Body of pancreas (tissue), 4 donors: ENCODE results near the gene RIMKLB. TPM values are rescaled to one million over a fixed set of nuclear protein-coding genes. Genes with fewer than 3 reads are reported as not detected.
"Not testable (repeated sequence)": the region's sequence is repeated elsewhere in the genome, so short reads cannot be mapped to it uniquely, and the experiment has no call there.

Source experiments
- ATAC-seq: fragments of 150-250 bp; one replicate; pipeline ENCODE4 v1.9.1; 2016
- DNase-seq, 4 donors: peaks; one replicate each; pipeline ENCODE4 v3.0.0-alpha.2; 2019
- H3K27ac ChIP-seq, 4 donors: fragments of 200-600 bp; sonication (generic); 1 replicate in 3 of 4; 2 replicates in 1 of 4; pipeline versions ENCODE4 v1.5.1 to v1.6.1; 2016 to 2019; ENCODE audit warnings: mild to moderate bottlenecking in 1 of 4, mixed read lengths in 1 of 4, moderate library complexity in 1 of 4
- H3K27me3 ChIP-seq, 2 donors: fragments of 200-600 bp; sonication (generic); one replicate each; pipeline ENCODE4 v1.6.0; 2016; ENCODE audit warnings: mild to moderate bottlenecking in 1 of 2
- H3K36me3 ChIP-seq, 2 donors: fragments of 200-600 bp; sonication (generic); replicated peaks in 1 of 2; 2 replicates each; pipeline ENCODE4 v1.5.1; 2016; ENCODE audit warnings: low read depth in 2 of 2; ENCODE audit not compliant: insufficient read depth in 1 of 2
- H3K4me1 ChIP-seq: fragments of 200-600 bp; sonication (generic); one replicate; pipeline ENCODE4 v1.6.0; 2016
- H3K4me3 ChIP-seq, 2 donors: fragments of 200-600 bp; sonication (generic); 1 replicate in 1 of 2; 2 replicates in 1 of 2; pipeline ENCODE4 v1.5.1; 2016 to 2019
- H3K9me3 ChIP-seq, 3 donors: fragments of 200-600 bp; sonication (generic); 1 replicate in 2 of 3; 2 replicates in 1 of 3; pipeline ENCODE4 v1.5.1; 2016
- CTCF ChIP-seq, 7 experiments: fragments of 450-650 bp in 4 of 7; fragments of 200-600 bp in 3 of 7; sonication (generic) in 3 of 7; IDR thresholded peaks; one replicate each; pipeline ENCODE4 v1.5.1; 2016 to 2019; ENCODE audit warnings: antibody characterized with exemption in 7 of 7
- POLR2A ChIP-seq, 3 donors: fragments of 450-650 bp; IDR thresholded peaks; one replicate each; pipeline ENCODE4 v1.6.1; 2016; ENCODE audit warnings: antibody characterized with exemption in 3 of 3, mild to moderate bottlenecking in 2 of 3
- WGBS, 2 donors: methylation state at CpG; one replicate each; pipeline ENCODE4 v1.1.5; 2017; 5-methylcytosine and 5-hydroxymethylcytosine counted together
- intact Hi-C: fragments of 100-400 bp; cut with DNase I; formaldehyde crosslinking; loops from one replicate; pipeline ENCODE4 v1.15.1; 2023
- total RNA-seq, 2 donors: library from RNA; depleted of rRNA; stranded (reverse); fragments of >200 nt; gene quantifications; one replicate each; pipeline ENCODE4 v1.1.0, GENCODE V29; 2016

Gene RIMKLB
- total RNA-seq, 2 donors from 2014 or later = 18.1 to 19.5 TPM

- Histone ChIP-seq H3K4me3 (no peak overlapping the region), H3K9me3 (no peaks in the 10 kb centered on the region), H3K4me1 (no peaks in the 10 kb centered on the region), H3K27ac (no peak overlapping the region), H3K27me3 (no peaks in the 10 kb centered on the region), H3K36me3 (no peaks in the 10 kb centered on the region)
- TF ChIP-seq POLR2A (IDR thresholded peaks at IDR 0.05) = no peak
- no peak for ATAC-seq
- DNase-seq = no peak
- WGBS, 2 donors = 70 to 72% methylated on average over 4 to 5 of the region's 5 CpGs
- intact Hi-C loops = no loop called here
Observed at GRCh38 chr12:8813572-8814357, 116.0 kb downstream of the RIMKLB start.

DNA sequence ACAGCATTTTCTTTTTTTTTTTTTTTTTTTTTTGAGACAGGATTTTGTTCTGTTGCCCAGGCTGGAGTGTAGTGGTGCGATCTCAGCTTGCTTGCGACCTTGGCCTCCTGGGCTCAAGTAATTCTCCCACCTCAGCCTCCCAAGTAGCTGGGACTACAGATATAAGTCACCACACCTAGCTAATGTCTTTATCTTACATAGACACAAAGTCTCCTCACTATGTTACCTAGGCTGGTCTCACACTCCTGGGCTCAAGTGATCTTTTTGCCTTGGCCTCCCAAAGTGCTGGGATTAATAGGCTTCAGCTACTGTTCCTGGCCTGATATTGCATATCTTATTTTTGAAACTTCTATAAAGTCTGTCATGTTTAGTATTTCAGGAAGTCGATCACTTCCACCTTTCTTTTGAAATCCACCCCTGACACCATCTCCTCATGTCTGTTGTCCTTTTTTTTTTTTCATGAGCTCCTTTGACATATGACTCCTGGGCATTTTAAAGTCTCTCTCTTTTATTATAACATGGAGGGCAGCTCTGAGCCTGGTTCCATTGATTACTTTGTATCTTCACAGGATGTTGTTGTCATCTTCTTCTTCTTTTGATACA, 118.8 kb downstream of the RIMKLB start:
- intact Hi-C loops = no loop called here
- Histone ChIP-seq H3K4me1 (no peaks in the 10 kb centered on the region), H3K36me3 (no peaks in the 10 kb centered on the region), H3K27ac (no peak overlapping the region), H3K4me3 (no peak overlapping the region), H3K27me3 (no peaks in the 10 kb centered on the region), H3K9me3 (no peaks in the 10 kb centered on the region)
- no peak for ATAC-seq
- no peak for DNase-seq
- no peak for TF ChIP-seq POLR2A (IDR thresholded peaks at IDR 0.05)
- no peak for TF ChIP-seq CTCF (IDR thresholded peaks at IDR 0.05)
- WGBS, 2 donors = 74 to 89% methylated on average over 3 of the region's 3 CpGs

DNA sequence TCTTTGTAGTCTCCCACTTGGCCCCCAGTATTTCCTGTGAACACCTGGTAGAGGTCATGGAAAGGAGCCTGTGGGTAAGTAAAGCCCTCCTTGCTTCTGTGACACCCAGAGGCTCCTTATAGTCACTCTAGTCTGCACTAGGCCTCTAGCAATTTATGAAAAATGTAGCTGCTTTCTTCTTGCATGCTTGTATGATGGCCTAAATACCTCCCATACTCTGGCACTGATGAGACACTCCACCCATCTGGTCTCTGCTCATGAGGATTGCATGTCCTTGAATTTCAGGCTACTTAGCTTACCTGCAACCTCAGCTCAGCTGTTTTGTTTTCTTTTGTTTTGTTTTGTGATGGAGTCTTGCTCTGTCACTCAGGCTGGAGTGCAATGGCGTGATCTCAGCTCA, 120.1 kb downstream of the RIMKLB start:
- ATAC-seq = no peak
- intact Hi-C loops = no loop called here
- 100% methylated on average over 1 of the region's 1 CpG for WGBS, 2 donors

GRCh38 chr12:8818526-8818925, 120.7 kb downstream of the RIMKLB start:
- WGBS, 2 donors = 64 to 79% methylated on average over 2 of the region's 2 CpGs

More for the DNA sequence above, 120.1 kb downstream of the RIMKLB start:
- TF ChIP-seq CTCF (IDR thresholded peaks at IDR 0.05) (no peak), POLR2A (IDR thresholded peaks at IDR 0.05) (no peak)
- no peak overlapping the region for H3K4me3 ChIP-seq
- no peaks in the 10 kb centered on the region for H3K36me3 ChIP-seq
- H3K4me1 ChIP-seq = no peaks in the 10 kb centered on the region
- DNase-seq = no peak
- no peaks in the 10 kb centered on the region for H3K9me3 ChIP-seq
- no peak overlapping the region for H3K27ac ChIP-seq
- H3K27me3 ChIP-seq = no peaks in the 10 kb centered on the region

DNA sequence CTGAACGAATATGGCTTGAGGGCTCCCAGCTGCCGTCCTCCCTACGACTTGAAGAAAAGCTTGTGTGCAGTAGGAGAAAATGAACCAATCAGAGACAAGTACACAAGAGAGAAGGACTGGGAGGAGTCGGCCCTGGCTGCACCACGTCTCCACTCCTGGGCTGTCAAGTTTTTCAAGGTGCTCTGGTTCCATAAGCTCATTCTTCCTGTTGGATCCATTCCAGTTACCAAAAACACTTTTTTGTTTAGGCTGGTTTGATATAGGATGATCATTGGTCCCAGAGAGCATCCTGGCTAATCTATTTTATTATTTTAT, 121.8 kb downstream of the RIMKLB start:
- WGBS, 2 donors = 22 to 33% methylated on average over 5 of the region's 5 CpGs
- no peak for DNase-seq
- intact Hi-C loops = no loop called here
- no peaks in the 10 kb centered on the region for H3K9me3 ChIP-seq
- no peak overlapping the region for H3K27ac ChIP-seq
- no peak for TF ChIP-seq POLR2A (IDR thresholded peaks at IDR 0.05)
- no peak for TF ChIP-seq CTCF (IDR thresholded peaks at IDR 0.05)
- H3K4me3 ChIP-seq = no peak overlapping the region
- ATAC-seq = no peak
- no peaks in the 10 kb centered on the region for H3K36me3 ChIP-seq
- no peaks in the 10 kb centered on the region for H3K27me3 ChIP-seq
- no peaks in the 10 kb centered on the region for H3K4me1 ChIP-seq

More at GRCh38 chr12:8818526-8818925, 120.7 kb downstream of the RIMKLB start:
- Histone ChIP-seq H3K27ac (no peak overlapping the region), H3K27me3 (no peaks in the 10 kb centered on the region), H3K36me3 (no peaks in the 10 kb centered on the region), H3K4me3 (no peak overlapping the region), H3K4me1 (no peaks in the 10 kb centered on the region), H3K9me3 (no peaks in the 10 kb centered on the region)
- TF ChIP-seq CTCF (IDR thresholded peaks at IDR 0.05) (no peak), POLR2A (IDR thresholded peaks at IDR 0.05) (no peak)
- no peak for DNase-seq
- no peak for ATAC-seq
- intact Hi-C loops = no loop called here

GRCh38 chr12:8820676-8821407, 123.1 kb downstream of the RIMKLB start:
- 74 to 75% methylated on average over 8 of the region's 8 CpGs for WGBS, 2 donors
- H3K27me3 ChIP-seq, H3K36me3 ChIP-seq, ATAC-seq, H3K4me3 ChIP-seq, H3K4me1 ChIP-seq, H3K9me3 ChIP-seq, intact Hi-C loops, DNase-seq, H3K27ac ChIP-seq: not testable (repeated sequence)
